Endothelial cell of umbilical vein (primary cell): Measurements from ENCODE around the gene IRF2. TPM values are rescaled to one million over a fixed set of nuclear protein-coding genes. Genes with fewer than 3 reads are reported as not detected.

Experiments
- BruUV-seq: library from RNA; stranded (reverse); fragments of 400-500 nt; replicated peaks from 2 replicates; lab custom pipeline; 2021; lab: Mats Ljungman, UMichigan
- CTCF ChIA-PET: fragments of 300-600, 350-600 bp; sonication (Branson Sonifier 250); formaldehyde crosslinking; loops from one replicate; lab custom pipeline; 2021; ENCODE audit warnings: antibody characterized with exemption, inconsistent platforms; lab: Charles Lee
- POLR2A ChIA-PET: fragments of 300-600, 350-600 bp; sonication (Branson Sonifier 250); formaldehyde crosslinking; loops from one replicate; lab custom pipeline; 2021; ENCODE audit warnings: antibody characterized with exemption, inconsistent platforms; lab: Charles Lee
- DNase-seq: peaks from one replicate; pipeline ENCODE4 v3.0.0-alpha.2; 2011; ENCODE audit warnings: low read depth, low spot score
- FAIRE-seq: peaks from 2 replicates; lab custom pipeline; 2011; peaks lifted over from hg19 to GRCh38; lab: Jason Lieb, UNC
- H2AFZ ChIP-seq: 2 replicates; pipeline ENCODE4 v1.6.0; 2012; ENCODE audit warnings: low read depth, low read length, control low read depth, inconsistent platforms
- H3K27ac ChIP-seq: 2 replicates; pipeline ENCODE4 v1.5.1; 2011; ENCODE audit warnings: low read depth, mild to moderate bottlenecking, control low read depth, low read length, moderate library complexity; ENCODE audit not compliant: insufficient read depth
- H3K27me3 ChIP-seq, 2 experiments: 2 replicates each; pipeline versions ENCODE4 v1.6.0 to v1.6.1; 2011; ENCODE audit warnings: low read length in 2 of 2, mixed read lengths in 1 of 2; ENCODE audit not compliant: control insufficient read depth in 2 of 2, insufficient read depth in 2 of 2
- H3K36me3 ChIP-seq, 2 experiments: 2 replicates in 1 of 2; 3 replicates in 1 of 2; pipeline ENCODE4 v1.5.1; 2011; ENCODE audit warnings: low read length in 2 of 2, mild to moderate bottlenecking in 1 of 2, moderate library complexity in 1 of 2; ENCODE audit not compliant: control insufficient read depth in 2 of 2, insufficient read depth in 2 of 2; ENCODE audit errors: extremely low read depth in 1 of 2
- H3K4me1 ChIP-seq: 3 replicates; pipeline ENCODE4 v1.5.1; 2011; ENCODE audit warnings: mild to moderate bottlenecking, low read length; ENCODE audit not compliant: control insufficient read depth, insufficient read depth; ENCODE audit errors: extremely low read depth
- H3K4me2 ChIP-seq: 2 replicates; pipeline ENCODE4 v1.6.1; 2011; ENCODE audit warnings: low read length, control low read depth, mixed read lengths; ENCODE audit not compliant: insufficient read depth
- H3K4me3 ChIP-seq, 3 experiments: fragments of 200-600 bp in 1 of 3; sonication (generic), shearing (Covaris generic) in 1 of 3; replicated peaks in 1 of 3; 2 replicates each; pipeline ENCODE4 v1.5.1; 2011 to 2016; ENCODE audit warnings: control low read depth in 3 of 3, low read length in 3 of 3, mild to moderate bottlenecking in 2 of 3, inconsistent platforms in 1 of 3, low read depth in 1 of 3, moderate library complexity in 1 of 3; ENCODE audit not compliant: insufficient read depth in 1 of 3
- H3K79me2 ChIP-seq: 2 replicates; pipeline ENCODE4 v1.6.0; 2012; ENCODE audit warnings: low read length, inconsistent platforms; ENCODE audit not compliant: control insufficient read depth, insufficient read depth
- H3K9ac ChIP-seq: replicated peaks from 2 replicates; pipeline ENCODE3; 2011; ENCODE audit warnings: low read length, control low read depth; ENCODE audit not compliant: insufficient read depth; ENCODE audit errors: extremely low read depth
- H3K9me1 ChIP-seq: replicated peaks from 3 replicates; pipeline ENCODE4 v1.6.0; 2011; ENCODE audit warnings: mild to moderate bottlenecking, low read length; ENCODE audit not compliant: control insufficient read depth, insufficient read depth; ENCODE audit errors: extremely low read depth
- H3K9me3 ChIP-seq: replicated peaks from 2 replicates; pipeline ENCODE4 v1.5.1; 2012; ENCODE audit warnings: low read length, inconsistent platforms; ENCODE audit not compliant: control insufficient read depth, insufficient read depth
- H4K20me1 ChIP-seq: replicated peaks from 2 replicates; pipeline ENCODE3; 2011; ENCODE audit warnings: mild to moderate bottlenecking, low read length; ENCODE audit not compliant: control insufficient read depth, insufficient read depth; ENCODE audit errors: extremely low read depth
- EZH2 ChIP-seq: IDR thresholded peaks from 2 replicates; pipeline ENCODE4 v1.6.1; 2012; ENCODE audit warnings: borderline replicate concordance, low read depth, mild to moderate bottlenecking, moderate library complexity, low read length, inconsistent platforms; ENCODE audit not compliant: severe bottlenecking
- FOS ChIP-seq: IDR thresholded peaks from 2 replicates; pipeline ENCODE4 v1.6.1; 2011; ENCODE audit warnings: mild to moderate bottlenecking, low read length, moderate library complexity, borderline replicate concordance; ENCODE audit not compliant: insufficient read depth
- GATA2 ChIP-seq: IDR thresholded peaks from 2 replicates; pipeline ENCODE4 v1.7.0; 2011; ENCODE audit warnings: low read depth, mild to moderate bottlenecking, moderate library complexity, mixed read lengths, low read length; ENCODE audit not compliant: insufficient read length, insufficient read depth
- JUN ChIP-seq: IDR thresholded peaks from 2 replicates; pipeline ENCODE4 v1.6.1; 2011; ENCODE audit warnings: borderline replicate concordance, low read depth; ENCODE audit not compliant: insufficient read length, insufficient read depth
- MAX ChIP-seq: IDR thresholded peaks from 2 replicates; pipeline ENCODE4 v1.6.1; 2011; ENCODE audit not compliant: insufficient read depth, insufficient read length
- MYC ChIP-seq: IDR thresholded peaks from one replicate; pipeline ENCODE4 v1.6.1; 2011; ENCODE audit warnings: mild to moderate bottlenecking, low read depth, low read length
- POLR2A ChIP-seq: IDR thresholded peaks from 2 replicates; pipeline ENCODE4 v1.6.1; 2012; ENCODE audit warnings: low read depth, mild to moderate bottlenecking, control low read depth, low read length
- POLR2AphosphoS5 ChIP-seq: IDR thresholded peaks from 2 replicates; pipeline ENCODE4 v1.6.1; 2012; ENCODE audit warnings: low read depth, mild to moderate bottlenecking, control low read depth, low read length, moderate library complexity; ENCODE audit not compliant: insufficient read depth
- dilution Hi-C: fragments of 300-500 bp; cut with MboI; formaldehyde crosslinking; loops from one replicate; pipeline ENCODE4 v1.15.0; 2019; ENCODE audit warnings: low sequenced_read_pairs; ENCODE audit not compliant: extremely low pct_ligation_motif_present
- intact Hi-C: fragments of 100-400 bp; cut with micrococcal nuclease; formaldehyde crosslinking; loops from one replicate; pipeline ENCODE4 v1.10.0; 2022
- polyA plus RNA-seq, 4 experiments: library from polyadenylated mRNA; depleted of rRNA in 3 of 4; stranded (reverse) in 3 of 4; unstranded in 1 of 4; fragments of >200 nt; gene quantifications; 2 replicates each; pipeline versions ENCODE4 v1.2.1 to v1.2.3, GENCODE V29; 2011 to 2012; ENCODE audit warnings: missing spikeins in 1 of 4
- total RNA-seq: library from RNA; stranded (reverse); gene quantifications from 2 replicates; pipeline ENCODE4 v1.2.3, GENCODE V29; 2021
- TF ChIP-seq, protein P1 (sequence below), 2 donors: IDR thresholded peaks; 1 replicate in 1 of 2; 2 replicates in 1 of 2; pipeline ENCODE4 v1.5.1; 2011; ENCODE audit warnings: low read length in 2 of 2, mild to moderate bottlenecking in 2 of 2, moderate library complexity in 2 of 2, control low read depth in 1 of 2, inconsistent platforms in 1 of 2, low read depth in 1 of 2; ENCODE audit not compliant: insufficient read depth in 1 of 2; ENCODE audit errors: extremely low read depth in 1 of 2

Gene IRF2
- total and polyA plus RNA-seq, 2 donors (not counting 3 experiments of a cell fraction or from before 2014, with no cell fraction given): 26.9 to 27.6 TPM

DNA sequence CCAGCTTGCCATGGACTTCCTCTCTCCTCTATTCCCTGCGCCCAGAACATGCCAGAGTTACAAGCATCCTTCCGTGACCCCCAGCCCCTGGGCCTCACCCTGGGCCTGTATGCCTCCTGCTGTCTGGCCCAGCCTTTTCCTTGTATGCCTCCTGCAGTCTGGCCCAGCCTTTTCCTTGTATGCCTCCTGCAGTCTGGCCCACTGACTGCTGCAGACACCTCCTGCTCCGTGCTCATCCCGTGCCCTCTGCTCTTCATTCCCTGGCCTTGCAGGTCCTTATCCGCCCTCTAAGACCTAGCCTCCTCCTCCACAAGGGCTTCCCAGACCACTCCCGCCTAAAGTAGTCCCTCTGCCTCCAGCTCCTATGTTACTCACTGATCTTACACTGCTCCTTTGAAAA lies 44.2 kb downstream of the IRF2 start:
- intact Hi-C loops (no loop called here), dilution Hi-C loops (no loop called here)
- no peak for DNase-seq
- Histone ChIP-seq H3K9me3 (no peaks in the 10 kb centered on the region), H3K9me1 (no peaks in the 10 kb centered on the region), H4K20me1 (no peaks in the 10 kb centered on the region), H3K9ac (no peak overlapping the region), H3K36me3 (peaks cover 0 to 9% of the 10 kb centered on the region in 2 experiments), H2AFZ (no peak overlapping the region), H3K4me3 (no peak overlapping the region), H3K27ac (no peak overlapping the region), H3K4me1 (no peaks in the 10 kb centered on the region), H3K4me2 (no peak overlapping the region), H3K27me3 (no peaks in the 10 kb centered on the region), H3K79me2 (peaks cover 2% of the 10 kb centered on the region)
- no peak for FAIRE-seq
- CTCF ChIA-PET: interaction anchor here (1.0 to 1.1 kb wide), 2 partner anchors 12 to 143 kb away, joined by 3 read pairs; no protein-coding TSS in a partner anchor
- no TSS peak for BruUV-seq
- POLR2A ChIA-PET: no interaction called here
- TF ChIP-seq JUN: no peak
- TF ChIP-seq, protein P1, sequence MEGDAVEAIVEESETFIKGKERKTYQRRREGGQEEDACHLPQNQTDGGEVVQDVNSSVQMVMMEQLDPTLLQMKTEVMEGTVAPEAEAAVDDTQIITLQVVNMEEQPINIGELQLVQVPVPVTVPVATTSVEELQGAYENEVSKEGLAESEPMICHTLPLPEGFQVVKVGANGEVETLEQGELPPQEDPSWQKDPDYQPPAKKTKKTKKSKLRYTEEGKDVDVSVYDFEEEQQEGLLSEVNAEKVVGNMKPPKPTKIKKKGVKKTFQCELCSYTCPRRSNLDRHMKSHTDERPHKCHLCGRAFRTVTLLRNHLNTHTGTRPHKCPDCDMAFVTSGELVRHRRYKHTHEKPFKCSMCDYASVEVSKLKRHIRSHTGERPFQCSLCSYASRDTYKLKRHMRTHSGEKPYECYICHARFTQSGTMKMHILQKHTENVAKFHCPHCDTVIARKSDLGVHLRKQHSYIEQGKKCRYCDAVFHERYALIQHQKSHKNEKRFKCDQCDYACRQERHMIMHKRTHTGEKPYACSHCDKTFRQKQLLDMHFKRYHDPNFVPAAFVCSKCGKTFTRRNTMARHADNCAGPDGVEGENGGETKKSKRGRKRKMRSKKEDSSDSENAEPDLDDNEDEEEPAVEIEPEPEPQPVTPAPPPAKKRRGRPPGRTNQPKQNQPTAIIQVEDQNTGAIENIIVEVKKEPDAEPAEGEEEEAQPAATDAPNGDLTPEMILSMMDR (IDR thresholded peaks at IDR 0.05; ENCODE audit: extremely low read depth in 1 of 2, insufficient read depth in 1 of 2, low read depth in 1 of 2, low read length in 2 of 2): no peak
- no peak for TF ChIP-seq POLR2AphosphoS5
- TF ChIP-seq GATA2: no peak
- no peak for TF ChIP-seq POLR2A
- no peak for TF ChIP-seq EZH2
- TF ChIP-seq MAX: no peak
- TF ChIP-seq MYC: no peak
- no peak for TF ChIP-seq FOS
